HCT116 (cell line): ENCODE results near the gene FGF14. TPM values are rescaled to one million over a fixed set of nuclear protein-coding genes. Genes with fewer than 3 reads are reported as not detected.

Experiments used
- ATAC-seq: fragments of 200-7000 bp; cut with Tn5 transposase; 2 replicates; pipeline ENCODE4 v1.9.1; 2020; ENCODE audit warnings: mild to moderate bottlenecking, moderate library complexity
- BruUV-seq: library from RNA; stranded (reverse); fragments of 400-500 nt; replicated peaks from 2 replicates; lab custom pipeline; 2021; lab: Mats Ljungman, UMichigan
- CTCF ChIA-PET: fragments of 300-600 bp; sonication (Branson Sonifier 250); formaldehyde crosslinking; loops from one replicate; lab custom pipeline; 2021; ENCODE audit warnings: antibody characterized with exemption; lab: Charles Lee
- POLR2A ChIA-PET: fragments of 300-600, 350-600 bp; sonication (Branson Sonifier 250); formaldehyde crosslinking; loops from one replicate; lab custom pipeline; 2021; ENCODE audit warnings: antibody characterized with exemption; lab: Charles Lee
- RAD21 ChIA-PET, 2 experiments: fragments of 300-600 bp; sonication (Branson Sonifier 250); formaldehyde crosslinking; loops; one replicate each; lab custom pipeline; 2023; ENCODE audit warnings: low total read pairs in 2 of 2; ENCODE audit not compliant: uncharacterized antibody in 2 of 2, unreplicated experiment in 2 of 2, low non-redundant PET in 1 of 2; lab: Charles Lee
- DNase-seq: peaks from one replicate; pipeline ENCODE4 v3.0.0-alpha.2; 2010; ENCODE audit warnings: low read depth, low spot score
- H2AFZ ChIP-seq: fragments of 200-600 bp; shearing (Covaris generic), sonication (generic); 2 replicates; pipeline ENCODE4 v1.6.1; 2017; ENCODE audit warnings: low read depth, mixed run types, mixed read lengths, antibody characterized with exemption, low read length; ENCODE audit not compliant: poor library complexity, severe bottlenecking
- H3K27ac ChIP-seq: 2 replicates; pipeline ENCODE4 v1.5.1; 2012; ENCODE audit warnings: low read depth, low read length
- H3K27me3 ChIP-seq: fragments of 200-600 bp; sonication (generic); 2 replicates; pipeline ENCODE4 v1.6.1; 2016; ENCODE audit warnings: mixed run types, low read length, mixed read lengths; ENCODE audit not compliant: insufficient read depth
- H3K36me3 ChIP-seq, 2 experiments: fragments of 200-500 bp in 1 of 2; fragments of 200-600 bp in 1 of 2; sonication (Bioruptor generic) in 1 of 2; sonication (generic) in 1 of 2; 2 replicates each; pipeline versions ENCODE4 v1.5.1 to v1.6.1; 2014 to 2016; ENCODE audit warnings: low read length in 2 of 2, inconsistent platforms in 1 of 2, mixed read lengths in 1 of 2, mixed run types in 1 of 2; ENCODE audit not compliant: insufficient read depth in 2 of 2, control insufficient read depth in 1 of 2
- H3K4me1 ChIP-seq, 2 experiments: fragments of 200-600 bp in 1 of 2; sonication (generic) in 1 of 2; 2 replicates each; pipeline versions ENCODE4 v1.5.1 to v1.6.1; 2012 to 2017; ENCODE audit warnings: low read length in 2 of 2, inconsistent platforms in 1 of 2, mild to moderate bottlenecking in 1 of 2, mixed read lengths in 1 of 2, mixed run types in 1 of 2, moderate library complexity in 1 of 2; ENCODE audit not compliant: insufficient read depth in 2 of 2, control insufficient read depth in 1 of 2
- H3K4me2 ChIP-seq: fragments of 200-600 bp; sonication (generic); 2 replicates; pipeline ENCODE4 v1.6.1; 2017; ENCODE audit warnings: mixed run types, low read length, mixed read lengths
- H3K4me3 ChIP-seq, 2 experiments: fragments of 200-600 bp in 1 of 2; sonication (generic) in 1 of 2; replicated peaks in 1 of 2; 2 replicates each; pipeline ENCODE4 v1.5.1; 2011 to 2016; ENCODE audit warnings: low read length in 2 of 2, control low read depth in 1 of 2, low read depth in 1 of 2, mild to moderate bottlenecking in 1 of 2, mixed read lengths in 1 of 2, mixed run types in 1 of 2
- H3K79me2 ChIP-seq: fragments of 200-600 bp; sonication (generic); 2 replicates; pipeline ENCODE4 v1.6.1; 2017; ENCODE audit warnings: mild to moderate bottlenecking, mixed run types, low read length, moderate library complexity, mixed read lengths; ENCODE audit not compliant: insufficient read depth
- H3K9ac ChIP-seq: fragments of 200-600 bp; sonication (generic); 2 replicates; pipeline ENCODE4 v1.6.1; 2016; ENCODE audit warnings: low read length, mixed read lengths
- H3K9me2 ChIP-seq: fragments of 200-600 bp; sonication (generic), shearing (Covaris generic); 2 replicates; pipeline ENCODE4 v1.6.1; 2017; ENCODE audit warnings: mixed run types, mild to moderate bottlenecking, moderate library complexity; ENCODE audit not compliant: insufficient read depth
- H3K9me3 ChIP-seq, 2 experiments: fragments of 200-500 bp in 1 of 2; fragments of 200-600 bp in 1 of 2; sonication (Bioruptor generic) in 1 of 2; sonication (generic) in 1 of 2; 2 replicates each; pipeline ENCODE4 v1.6.1; 2014 to 2017; ENCODE audit warnings: low read length in 2 of 2, mixed read lengths in 2 of 2, inconsistent platforms in 1 of 2, low read depth in 1 of 2, mild to moderate bottlenecking in 1 of 2, mixed run types in 1 of 2, moderate library complexity in 1 of 2; ENCODE audit not compliant: control insufficient read depth in 1 of 2, insufficient read depth in 1 of 2
- H4K20me1 ChIP-seq: fragments of 200-600 bp; sonication (generic), shearing (Covaris generic); 2 replicates; pipeline ENCODE4 v1.6.1; 2017; ENCODE audit warnings: mixed run types, mild to moderate bottlenecking, moderate library complexity; ENCODE audit not compliant: insufficient read depth
- CBX3 ChIP-seq: IDR thresholded peaks from 2 replicates; pipeline ENCODE4 v1.6.1; 2012; ENCODE audit warnings: low read depth
- CEBPB ChIP-seq: IDR thresholded peaks from 2 replicates; pipeline ENCODE4 v1.6.1; 2012; ENCODE audit warnings: low read depth
- EGR1 ChIP-seq: IDR thresholded peaks from 2 replicates; pipeline ENCODE4 v1.6.1; 2012; ENCODE audit warnings: low read depth
- EZH2 ChIP-seq: fragments of 200-600 bp; sonication (generic); IDR thresholded peaks from 2 replicates; pipeline ENCODE4 v1.6.1; 2017; ENCODE audit warnings: antibody characterized with exemption, mixed run types
- EZH2phosphoT487 ChIP-seq: fragments of 200-600 bp; IDR thresholded peaks from 2 replicates; pipeline ENCODE4 v1.6.1; 2018; ENCODE audit warnings: antibody characterized with exemption, borderline replicate concordance
- FOSL1 ChIP-seq: IDR thresholded peaks from 2 replicates; pipeline ENCODE4 v1.6.1; 2012; ENCODE audit warnings: low read depth
- POLR2A ChIP-seq: IDR thresholded peaks from 2 replicates; pipeline ENCODE4 v1.7.0; 2011; ENCODE audit warnings: borderline replicate concordance; ENCODE audit not compliant: insufficient read depth, insufficient read length; ENCODE audit errors: extremely low read depth
- RAD21 ChIP-seq: IDR thresholded peaks from 2 replicates; pipeline ENCODE4 v1.6.1; 2012; ENCODE audit warnings: low read depth, mild to moderate bottlenecking
- SP1 ChIP-seq: IDR thresholded peaks from 2 replicates; pipeline ENCODE4 v1.6.1; 2012; ENCODE audit warnings: low read depth
- TCF7L2 ChIP-seq: IDR thresholded peaks from 2 replicates; pipeline ENCODE4 v1.7.0; 2011; ENCODE audit warnings: borderline replicate concordance, inconsistent platforms; ENCODE audit not compliant: insufficient read depth, insufficient read length; ENCODE audit errors: extremely low read depth
- YY1 ChIP-seq: IDR thresholded peaks from 2 replicates; pipeline ENCODE4 v1.6.1; 2011; ENCODE audit warnings: low read length, low read depth, moderate library complexity, mild to moderate bottlenecking; ENCODE audit not compliant: insufficient replicate concordance; ENCODE audit errors: extremely low read depth
- ZFX ChIP-seq: fragments of 450-650 bp; IDR thresholded peaks from 2 replicates; pipeline ENCODE4 v1.6.1; 2017
- ZNF274 ChIP-seq: fragments of 200-500 bp; sonication (Bioruptor generic); IDR thresholded peaks from 2 replicates; pipeline ENCODE4 v1.6.1; 2014; ENCODE audit warnings: mild to moderate bottlenecking, low read depth, low read length, inconsistent platforms
- intact Hi-C: fragments of 100-400 bp; cut with micrococcal nuclease; formaldehyde crosslinking; loops from 2 replicates; pipeline ENCODE4 v1.10.0; 2022
- total RNA-seq: library from RNA; stranded (reverse); gene quantifications from one replicate; pipeline ENCODE4 v1.2.1, GENCODE V29; 2021; ENCODE audit not compliant: unreplicated experiment
- TF ChIP-seq, protein P1 (sequence below), 3 experiments: fragments of 200-600 bp in 1 of 3; sonication (generic) in 1 of 3; IDR thresholded peaks in 2 of 3; conservative IDR thresholded peaks in 1 of 3; 2 replicates each; pipeline ENCODE4 v1.5.1; 2012 to 2017; ENCODE audit warnings: low read depth in 2 of 3, low read length in 2 of 3, antibody characterized with exemption in 1 of 3, borderline replicate concordance in 1 of 3, control low read depth in 1 of 3, mild to moderate bottlenecking in 1 of 3, mixed read lengths in 1 of 3, mixed run types in 1 of 3, moderate library complexity in 1 of 3; ENCODE audit not compliant: insufficient read depth in 1 of 3

FGF14 gene
- total RNA-seq, 1 experiment from 2014 or later = not detected

DNA sequence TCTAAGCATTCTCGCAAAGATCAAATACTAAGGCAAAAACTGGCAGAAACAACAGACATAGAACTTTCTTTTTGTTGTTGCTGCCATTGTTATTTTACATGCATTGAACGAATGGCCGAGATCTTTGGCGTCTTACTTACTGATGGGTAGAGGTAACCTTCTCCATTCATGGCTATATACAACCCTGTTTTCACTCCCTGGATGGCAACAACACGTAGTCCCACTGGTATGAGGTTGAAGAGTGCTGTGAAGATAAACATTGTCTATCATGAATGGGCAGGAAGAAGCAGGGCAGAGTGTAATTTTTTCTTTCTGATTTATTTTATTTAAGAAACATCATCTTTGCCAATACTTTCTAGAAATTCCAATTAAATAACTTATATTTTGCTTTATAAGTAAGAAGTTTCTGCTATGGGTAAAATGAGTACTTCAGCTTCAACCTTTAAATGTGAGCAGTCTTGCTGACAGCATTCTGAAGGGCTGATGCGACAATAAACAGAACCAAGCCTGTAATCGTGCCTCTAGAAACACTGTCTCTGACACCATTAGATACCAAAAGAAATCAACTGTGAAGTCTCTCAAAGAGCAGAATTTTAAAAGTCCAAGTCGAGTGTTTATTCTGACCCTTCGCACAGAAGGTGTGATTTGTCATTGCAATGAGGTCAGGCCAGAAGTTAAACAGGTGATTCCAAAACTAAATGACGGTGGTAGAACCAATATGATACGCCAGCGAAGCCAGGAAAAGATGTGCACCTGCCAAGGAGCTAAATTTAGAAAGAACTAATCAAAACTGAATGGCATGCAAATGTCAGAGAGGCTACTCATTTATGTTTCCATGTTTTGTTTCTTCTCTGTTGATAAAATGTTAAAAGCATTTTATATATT, 533.0 kb downstream of the FGF14 start:
- no peaks in the 10 kb centered on the region for H3K27me3 ChIP-seq
- POLR2A ChIA-PET = no interaction called here

More for the DNA sequence above, 533.0 kb downstream of the FGF14 start:
- RAD21 ChIA-PET = no interaction called here
- no peak overlapping the region for H3K27ac ChIP-seq
- ATAC-seq (no peak), DNase-seq (no peak)
- BruUV-seq = no TSS peak
- no peaks in the 10 kb centered on the region for H4K20me1 ChIP-seq
- H3K36me3 ChIP-seq = no peaks in the 10 kb centered on the region
- intact Hi-C loops = no loop called here
- TF ChIP-seq ZNF274 (no peak), EZH2 (no peak), EZH2phosphoT487 (no peak), CBX3 (no peak), ZFX (no peak), POLR2A (no peak), CEBPB (no peak), YY1 (no peak), FOSL1 (no peak), TCF7L2 (no peak), RAD21 (no peak), SP1 (no peak), EGR1 (no peak)
- TF ChIP-seq, protein P1, sequence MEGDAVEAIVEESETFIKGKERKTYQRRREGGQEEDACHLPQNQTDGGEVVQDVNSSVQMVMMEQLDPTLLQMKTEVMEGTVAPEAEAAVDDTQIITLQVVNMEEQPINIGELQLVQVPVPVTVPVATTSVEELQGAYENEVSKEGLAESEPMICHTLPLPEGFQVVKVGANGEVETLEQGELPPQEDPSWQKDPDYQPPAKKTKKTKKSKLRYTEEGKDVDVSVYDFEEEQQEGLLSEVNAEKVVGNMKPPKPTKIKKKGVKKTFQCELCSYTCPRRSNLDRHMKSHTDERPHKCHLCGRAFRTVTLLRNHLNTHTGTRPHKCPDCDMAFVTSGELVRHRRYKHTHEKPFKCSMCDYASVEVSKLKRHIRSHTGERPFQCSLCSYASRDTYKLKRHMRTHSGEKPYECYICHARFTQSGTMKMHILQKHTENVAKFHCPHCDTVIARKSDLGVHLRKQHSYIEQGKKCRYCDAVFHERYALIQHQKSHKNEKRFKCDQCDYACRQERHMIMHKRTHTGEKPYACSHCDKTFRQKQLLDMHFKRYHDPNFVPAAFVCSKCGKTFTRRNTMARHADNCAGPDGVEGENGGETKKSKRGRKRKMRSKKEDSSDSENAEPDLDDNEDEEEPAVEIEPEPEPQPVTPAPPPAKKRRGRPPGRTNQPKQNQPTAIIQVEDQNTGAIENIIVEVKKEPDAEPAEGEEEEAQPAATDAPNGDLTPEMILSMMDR (IDR thresholded peaks at IDR 0.05 in 2 of 3, conservative IDR thresholded peaks at IDR 0.05 in 1 of 3; ENCODE audit: borderline replicate concordance in 1 of 3, insufficient read depth in 1 of 3, low read depth in 2 of 3, low read length in 2 of 3) = no peak
- peaks cover 0 to 17% of the 10 kb centered on the region in 2 experiments; a peak in 1 of 4 replicates for H3K9me3 ChIP-seq
- H3K9ac ChIP-seq = no peak overlapping the region
- no peak overlapping the region for H3K4me3 ChIP-seq
- no peak overlapping the region for H3K4me2 ChIP-seq
- H3K79me2 ChIP-seq = no peaks in the 10 kb centered on the region
- no peak overlapping the region for H2AFZ ChIP-seq
- no peaks in the 10 kb centered on the region for H3K9me2 ChIP-seq
- CTCF ChIA-PET = no interaction called here
- H3K4me1 ChIP-seq = no peaks in the 10 kb centered on the region
